ENCODE measurements around the gene CYP26B1. TPM values are rescaled to one million over a fixed set of nuclear protein-coding genes. Genes with fewer than 3 reads are reported as not detected.
A peak's percentile ranks its signal among the peaks of the same experiment; 100 is the strongest.

CYP26B1 gene
- total RNA-seq, 1 experiment from 2014 or later, result 0.42 TPM

DNA sequence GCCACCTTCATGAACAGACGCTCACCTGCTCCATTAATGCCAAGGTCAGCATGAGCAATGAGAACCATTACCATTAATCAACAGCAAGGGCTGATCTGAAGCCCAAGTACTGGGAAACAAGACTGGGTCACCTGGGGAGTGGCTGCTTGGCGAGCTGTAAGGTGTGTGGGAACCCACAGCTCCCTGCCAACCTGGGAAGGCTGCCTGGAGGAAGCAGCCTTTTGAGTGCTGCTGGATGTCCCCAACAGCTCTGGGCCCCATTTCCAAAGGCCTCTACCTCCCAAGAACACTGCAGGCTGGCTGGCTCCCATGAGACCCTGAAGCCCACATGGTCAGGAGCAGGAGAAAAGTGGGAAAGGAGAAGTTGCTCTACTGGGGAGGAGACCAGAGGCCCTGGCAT, 62.1 kb downstream of the CYP26B1 start (continued):
- TF ChIP-seq, protein P1, sequence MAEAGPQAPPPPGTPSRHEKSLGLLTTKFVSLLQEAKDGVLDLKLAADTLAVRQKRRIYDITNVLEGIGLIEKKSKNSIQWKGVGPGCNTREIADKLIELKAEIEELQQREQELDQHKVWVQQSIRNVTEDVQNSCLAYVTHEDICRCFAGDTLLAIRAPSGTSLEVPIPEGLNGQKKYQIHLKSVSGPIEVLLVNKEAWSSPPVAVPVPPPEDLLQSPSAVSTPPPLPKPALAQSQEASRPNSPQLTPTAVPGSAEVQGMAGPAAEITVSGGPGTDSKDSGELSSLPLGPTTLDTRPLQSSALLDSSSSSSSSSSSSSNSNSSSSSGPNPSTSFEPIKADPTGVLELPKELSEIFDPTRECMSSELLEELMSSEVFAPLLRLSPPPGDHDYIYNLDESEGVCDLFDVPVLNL (CRISPR knock-in tag; IDR thresholded peaks at IDR 0.05; ENCODE audit: borderline replicate concordance, low read depth), result no peak
- TF ChIP-seq, protein P2, sequence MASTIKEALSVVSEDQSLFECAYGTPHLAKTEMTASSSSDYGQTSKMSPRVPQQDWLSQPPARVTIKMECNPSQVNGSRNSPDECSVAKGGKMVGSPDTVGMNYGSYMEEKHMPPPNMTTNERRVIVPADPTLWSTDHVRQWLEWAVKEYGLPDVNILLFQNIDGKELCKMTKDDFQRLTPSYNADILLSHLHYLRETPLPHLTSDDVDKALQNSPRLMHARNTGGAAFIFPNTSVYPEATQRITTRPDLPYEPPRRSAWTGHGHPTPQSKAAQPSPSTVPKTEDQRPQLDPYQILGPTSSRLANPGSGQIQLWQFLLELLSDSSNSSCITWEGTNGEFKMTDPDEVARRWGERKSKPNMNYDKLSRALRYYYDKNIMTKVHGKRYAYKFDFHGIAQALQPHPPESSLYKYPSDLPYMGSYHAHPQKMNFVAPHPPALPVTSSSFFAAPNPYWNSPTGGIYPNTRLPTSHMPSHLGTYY (CRISPR knock-in tag; IDR thresholded peaks at IDR 0.05), result no peak
- TF ChIP-seq NFE2L1 (CRISPR knock-in tag; IDR thresholded peaks at IDR 0.05), result no peak
- no peak for TF ChIP-seq RELA (CRISPR knock-in tag; IDR thresholded peaks at IDR 0.05; ENCODE audit: borderline replicate concordance)
- TF ChIP-seq ZNF423 (CRISPR knock-in tag; IDR thresholded peaks at IDR 0.05), result no peak
- TF ChIP-seq FOXJ3 (CRISPR knock-in tag; IDR thresholded peaks at IDR 0.05; ENCODE audit: borderline replicate concordance), result no peak
- no peak for TF ChIP-seq SOX15 (CRISPR knock-in tag; IDR thresholded peaks at IDR 0.05)
- no peak for TF ChIP-seq CREB1 (CRISPR knock-in tag; IDR thresholded peaks at IDR 0.05)
- no peak for TF ChIP-seq ZNF219 (CRISPR knock-in tag; IDR thresholded peaks at IDR 0.05; ENCODE audit: borderline replicate concordance)

DNA sequence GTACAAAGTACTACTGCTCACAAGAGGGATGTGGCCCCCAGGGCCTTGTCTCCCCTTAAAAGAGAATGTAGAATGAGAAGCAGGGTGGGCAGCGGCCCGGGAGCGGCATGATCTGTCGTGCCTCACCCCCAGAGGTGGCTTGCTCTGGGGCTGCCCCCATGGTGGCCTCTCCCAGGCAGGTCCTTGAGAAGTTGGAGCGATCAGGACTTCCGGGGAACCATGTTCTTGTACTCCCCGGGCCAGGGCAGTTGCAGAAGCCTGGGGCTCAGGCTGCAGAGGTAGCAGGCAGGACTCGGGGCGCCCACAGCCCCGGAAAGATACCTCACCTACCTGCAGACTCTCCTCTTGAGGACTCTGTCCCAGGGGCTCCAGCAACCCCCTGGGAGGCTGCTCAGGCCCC, 62.6 kb downstream of the CYP26B1 start:
- CTCF ChIA-PET, result no interaction called here

DNA sequence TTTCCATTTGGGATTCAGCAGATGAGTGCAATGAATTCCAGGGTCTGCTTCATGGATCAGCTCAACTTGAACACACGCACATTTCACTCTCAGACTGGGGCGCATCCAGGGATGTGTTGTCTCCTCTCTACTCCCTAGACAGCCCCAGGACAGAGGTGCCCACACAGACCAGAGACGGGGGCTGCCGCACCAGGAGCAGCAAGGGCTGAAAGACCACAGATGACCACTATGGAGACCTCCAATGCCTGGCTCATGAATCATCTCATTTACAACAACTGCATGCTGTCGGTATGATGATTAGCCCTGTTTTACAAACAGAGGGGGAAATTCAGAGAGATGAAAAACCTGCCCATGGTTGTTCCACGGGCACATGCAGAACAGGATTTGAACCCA, 63.1 kb downstream of the CYP26B1 start:
- peak overlapping the region; percentile 17; the same call in 1 of the 2 replicates for H3K27ac Mint-ChIP-seq
- no peak for ATAC-seq
- peaks cover 11% of the 10 kb centered on the region; the same call in 1 of the 2 replicates for H3K9me3 Mint-ChIP-seq
- peaks cover 3% of the 10 kb centered on the region for H3K36me3 Mint-ChIP-seq
- POLR2A ChIA-PET, result no interaction called here
- peaks cover 2% of the 10 kb centered on the region; the same call in 1 of the 2 replicates for H3K27me3 Mint-ChIP-seq (ENCODE audit: low read depth)
- H3K4me3 Mint-ChIP-seq, result no peak overlapping the region
- DNase-seq (ENCODE audit: low spot score), result no peak
- CTCF ChIA-PET, result no interaction called here
- peaks cover 2% of the 10 kb centered on the region for H3K4me1 Mint-ChIP-seq
- TF ChIP-seq PRRX2 (CRISPR knock-in tag; IDR thresholded peaks at IDR 0.05) (no peak), FOXK1 (CRISPR knock-in tag; IDR thresholded peaks at IDR 0.05) (no peak), MYBL2 (CRISPR knock-in tag; IDR thresholded peaks at IDR 0.05) (no peak)
- TF ChIP-seq, protein P3, sequence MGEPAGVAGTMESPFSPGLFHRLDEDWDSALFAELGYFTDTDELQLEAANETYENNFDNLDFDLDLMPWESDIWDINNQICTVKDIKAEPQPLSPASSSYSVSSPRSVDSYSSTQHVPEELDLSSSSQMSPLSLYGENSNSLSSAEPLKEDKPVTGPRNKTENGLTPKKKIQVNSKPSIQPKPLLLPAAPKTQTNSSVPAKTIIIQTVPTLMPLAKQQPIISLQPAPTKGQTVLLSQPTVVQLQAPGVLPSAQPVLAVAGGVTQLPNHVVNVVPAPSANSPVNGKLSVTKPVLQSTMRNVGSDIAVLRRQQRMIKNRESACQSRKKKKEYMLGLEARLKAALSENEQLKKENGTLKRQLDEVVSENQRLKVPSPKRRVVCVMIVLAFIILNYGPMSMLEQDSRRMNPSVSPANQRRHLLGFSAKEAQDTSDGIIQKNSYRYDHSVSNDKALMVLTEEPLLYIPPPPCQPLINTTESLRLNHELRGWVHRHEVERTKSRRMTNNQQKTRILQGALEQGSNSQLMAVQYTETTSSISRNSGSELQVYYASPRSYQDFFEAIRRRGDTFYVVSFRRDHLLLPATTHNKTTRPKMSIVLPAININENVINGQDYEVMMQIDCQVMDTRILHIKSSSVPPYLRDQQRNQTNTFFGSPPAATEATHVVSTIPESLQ (CRISPR knock-in tag; IDR thresholded peaks at IDR 0.05), result no peak
- TF ChIP-seq, protein P4, sequence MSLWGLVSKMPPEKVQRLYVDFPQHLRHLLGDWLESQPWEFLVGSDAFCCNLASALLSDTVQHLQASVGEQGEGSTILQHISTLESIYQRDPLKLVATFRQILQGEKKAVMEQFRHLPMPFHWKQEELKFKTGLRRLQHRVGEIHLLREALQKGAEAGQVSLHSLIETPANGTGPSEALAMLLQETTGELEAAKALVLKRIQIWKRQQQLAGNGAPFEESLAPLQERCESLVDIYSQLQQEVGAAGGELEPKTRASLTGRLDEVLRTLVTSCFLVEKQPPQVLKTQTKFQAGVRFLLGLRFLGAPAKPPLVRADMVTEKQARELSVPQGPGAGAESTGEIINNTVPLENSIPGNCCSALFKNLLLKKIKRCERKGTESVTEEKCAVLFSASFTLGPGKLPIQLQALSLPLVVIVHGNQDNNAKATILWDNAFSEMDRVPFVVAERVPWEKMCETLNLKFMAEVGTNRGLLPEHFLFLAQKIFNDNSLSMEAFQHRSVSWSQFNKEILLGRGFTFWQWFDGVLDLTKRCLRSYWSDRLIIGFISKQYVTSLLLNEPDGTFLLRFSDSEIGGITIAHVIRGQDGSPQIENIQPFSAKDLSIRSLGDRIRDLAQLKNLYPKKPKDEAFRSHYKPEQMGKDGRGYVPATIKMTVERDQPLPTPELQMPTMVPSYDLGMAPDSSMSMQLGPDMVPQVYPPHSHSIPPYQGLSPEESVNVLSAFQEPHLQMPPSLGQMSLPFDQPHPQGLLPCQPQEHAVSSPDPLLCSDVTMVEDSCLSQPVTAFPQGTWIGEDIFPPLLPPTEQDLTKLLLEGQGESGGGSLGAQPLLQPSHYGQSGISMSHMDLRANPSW (CRISPR knock-in tag; conservative IDR thresholded peaks at IDR 0.05; ENCODE audit: low read depth), result no peak
- TF ChIP-seq, protein P5, sequence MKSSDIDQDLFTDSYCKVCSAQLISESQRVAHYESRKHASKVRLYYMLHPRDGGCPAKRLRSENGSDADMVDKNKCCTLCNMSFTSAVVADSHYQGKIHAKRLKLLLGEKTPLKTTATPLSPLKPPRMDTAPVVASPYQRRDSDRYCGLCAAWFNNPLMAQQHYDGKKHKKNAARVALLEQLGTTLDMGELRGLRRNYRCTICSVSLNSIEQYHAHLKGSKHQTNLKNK (CRISPR knock-in tag; IDR thresholded peaks at IDR 0.05), result no peak
- TF ChIP-seq, protein P6, sequence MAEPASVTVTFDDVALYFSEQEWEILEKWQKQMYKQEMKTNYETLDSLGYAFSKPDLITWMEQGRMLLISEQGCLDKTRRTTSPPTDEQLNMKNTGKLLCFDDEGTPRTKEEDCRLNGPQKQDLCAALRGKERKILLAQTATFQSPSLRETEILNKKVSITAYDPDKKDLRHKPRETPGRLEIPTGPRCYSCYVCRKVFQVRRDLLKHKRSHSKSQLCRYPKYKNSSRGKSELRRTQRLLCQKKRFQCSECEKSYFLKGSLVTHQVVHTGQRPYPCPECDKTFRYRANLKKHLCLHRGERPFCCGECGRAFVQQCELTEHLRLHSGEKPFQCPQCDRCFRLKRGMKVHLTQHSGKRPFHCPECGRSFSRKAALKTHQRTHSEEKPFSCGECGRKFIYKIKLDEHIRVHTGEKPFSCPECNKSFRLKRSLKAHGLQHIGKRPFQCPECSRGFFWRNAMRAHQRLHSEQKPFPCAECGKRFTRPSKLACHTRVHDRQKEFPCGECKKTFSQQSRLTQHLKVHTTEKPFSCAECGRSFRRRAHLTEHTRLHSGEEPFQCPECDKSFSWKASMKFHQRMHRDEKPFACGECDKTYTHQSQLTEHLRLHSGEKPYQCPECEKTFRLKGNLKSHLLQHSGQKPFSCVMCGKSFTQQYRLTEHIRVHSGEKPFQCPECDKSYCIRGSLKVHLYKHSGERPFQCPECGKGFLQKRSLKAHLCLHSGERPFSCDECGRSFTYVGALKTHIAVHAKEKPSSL (CRISPR knock-in tag; conservative IDR thresholded peaks at IDR 0.05), result no peak

More for the DNA sequence above, 62.6 kb downstream of the CYP26B1 start:
- H3K9me3 Mint-ChIP-seq, result peaks cover 11% of the 10 kb centered on the region; the same call in 1 of the 2 replicates
- no peak overlapping the region for H3K4me3 Mint-ChIP-seq
- H3K4me1 Mint-ChIP-seq, result peaks cover 6% of the 10 kb centered on the region
- no peak for DNase-seq (ENCODE audit: low spot score)
- TF ChIP-seq, protein P7, sequence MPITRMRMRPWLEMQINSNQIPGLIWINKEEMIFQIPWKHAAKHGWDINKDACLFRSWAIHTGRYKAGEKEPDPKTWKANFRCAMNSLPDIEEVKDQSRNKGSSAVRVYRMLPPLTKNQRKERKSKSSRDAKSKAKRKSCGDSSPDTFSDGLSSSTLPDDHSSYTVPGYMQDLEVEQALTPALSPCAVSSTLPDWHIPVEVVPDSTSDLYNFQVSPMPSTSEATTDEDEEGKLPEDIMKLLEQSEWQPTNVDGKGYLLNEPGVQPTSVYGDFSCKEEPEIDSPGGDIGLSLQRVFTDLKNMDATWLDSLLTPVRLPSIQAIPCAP (CRISPR knock-in tag; IDR thresholded peaks at IDR 0.05), result no peak
- TF ChIP-seq, protein P8, sequence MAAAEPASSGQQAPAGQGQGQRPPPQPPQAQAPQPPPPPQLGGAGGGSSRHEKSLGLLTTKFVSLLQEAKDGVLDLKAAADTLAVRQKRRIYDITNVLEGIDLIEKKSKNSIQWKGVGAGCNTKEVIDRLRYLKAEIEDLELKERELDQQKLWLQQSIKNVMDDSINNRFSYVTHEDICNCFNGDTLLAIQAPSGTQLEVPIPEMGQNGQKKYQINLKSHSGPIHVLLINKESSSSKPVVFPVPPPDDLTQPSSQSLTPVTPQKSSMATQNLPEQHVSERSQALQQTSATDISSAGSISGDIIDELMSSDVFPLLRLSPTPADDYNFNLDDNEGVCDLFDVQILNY (CRISPR knock-in tag; IDR thresholded peaks at IDR 0.05), result no peak
- TF ChIP-seq NFATC4 (CRISPR knock-in tag; IDR thresholded peaks at IDR 0.05) (no peak), ETV6 (CRISPR knock-in tag; IDR thresholded peaks at IDR 0.05) (no peak), TEAD1 (CRISPR knock-in tag; IDR thresholded peaks at IDR 0.05) (no peak), NR1H2 (CRISPR knock-in tag; IDR thresholded peaks at IDR 0.05) (no peak), FOXK1 (CRISPR knock-in tag; IDR thresholded peaks at IDR 0.05) (no peak)
- TF ChIP-seq, protein P2 (CRISPR knock-in tag; IDR thresholded peaks at IDR 0.05), result no peak
- POLR2A ChIA-PET, result no interaction called here
- H3K27ac Mint-ChIP-seq, result no peak overlapping the region
- peaks cover 3% of the 10 kb centered on the region for H3K36me3 Mint-ChIP-seq
- no peak for ATAC-seq
- H3K27me3 Mint-ChIP-seq (ENCODE audit: low read depth), result peaks cover 2% of the 10 kb centered on the region; the same call in 1 of the 2 replicates

All from WTC11 (cell line).